ENCODE measurements around the gene ZSCAN16. TPM values are rescaled to one million over a fixed set of nuclear protein-coding genes. Genes with fewer than 3 reads are reported as not detected.
A peak's percentile ranks its signal among the peaks of the same experiment; 100 is the strongest.

The ZSCAN16 gene
- total and polyA plus RNA-seq, 2 of the 13 experiments (the other 11 are each of a cell fraction or from before 2014, with no cell fraction given), result 5.7 to 12.7 TPM

- TF ChIP-seq HNRNPLL (IDR thresholded peaks at IDR 0.05; ENCODE audit: low read depth, low read length, poor library complexity, severe bottlenecking) (peak; percentile 64), KLF16 (CRISPR knock-in tag; IDR thresholded peaks at IDR 0.05) (peak in 1 of 2 experiments; percentile 81; a peak in 1 of 4 replicates), ZBTB7B (CRISPR knock-in tag; IDR thresholded peaks at IDR 0.05) (peak; percentile 68; the same call in 1 of the 2 replicates), CEBPB (IDR thresholded peaks at IDR 0.05; ENCODE audit: borderline replicate concordance, low read depth, low read length) (peak; percentile 72; the same call in 1 of the 2 replicates), AHR (CRISPR knock-in tag; IDR thresholded peaks at IDR 0.05) (peak; percentile 76; the same call in 1 of the 2 replicates), ZNF441 (CRISPR knock-in tag; IDR thresholded peaks at IDR 0.05; ENCODE audit: borderline replicate concordance) (0 out of 2 replicates have a peak, but pooled peaks have one; percentile 43), ZFP36L1 (CRISPR knock-in tag; IDR thresholded peaks at IDR 0.05) (no peak), ZNF234 (CRISPR knock-in tag; conservative IDR thresholded peaks at IDR 0.05) (no peak), ZNF780A (CRISPR knock-in tag; IDR thresholded peaks at IDR 0.05) (no peak), ZNF576 (CRISPR knock-in tag; IDR thresholded peaks at IDR 0.05) (0 out of 2 replicates have a peak, but pooled peaks have one; percentile 72), ZFP91 (CRISPR knock-in tag; IDR thresholded peaks at IDR 0.05; ENCODE audit: borderline replicate concordance) (peak; percentile 85; the same call in 1 of the 2 replicates), MED8 (CRISPR knock-in tag; IDR thresholded peaks at IDR 0.05; ENCODE audit: insufficient replicate concordance) (peak; percentile 58), ZNF569 (CRISPR knock-in tag; IDR thresholded peaks at IDR 0.05; ENCODE audit: borderline replicate concordance) (no peak), HOMEZ (CRISPR knock-in tag; IDR thresholded peaks at IDR 0.05; ENCODE audit: low read depth) (peak; percentile 22; the same call in 1 of the 2 replicates), ZNF225 (CRISPR knock-in tag; IDR thresholded peaks at IDR 0.05) (0 out of 2 replicates have a peak, but pooled peaks have one; percentile 82), POGK (CRISPR knock-in tag; conservative IDR thresholded peaks at IDR 0.05) (0 out of 2 replicates have a peak, but pooled peaks have one; percentile 43)
These were observed 37.1 kb downstream of the ZSCAN16 start (continued) for GRCh38 chr6:28161410-28162079.
